ENCODE results near the gene SLC35F4.

SLC35F4 gene

GRCh38 chr14:57847706-57848105 is 18.2 kb downstream of the SLC35F4 start:
- DNase-seq, result no peak

GRCh38 chr14:57847096-57847495 is 18.8 kb downstream of the SLC35F4 start:
- no peak for DNase-seq

- no peak for DNase-seq
These were observed 19.3 kb downstream of the SLC35F4 start for GRCh38 chr14:57846596-57846995.

- DNase-seq, result no peak
These were observed 19.9 kb downstream of the SLC35F4 start for GRCh38 chr14:57845802-57846531.

GRCh38 chr14:57845316-57845715 is 20.6 kb downstream of the SLC35F4 start:
- DNase-seq, result no peak

GRCh38 chr14:57837267-57837666 is 28.6 kb downstream of the SLC35F4 start:
- DNase-seq, result no peak

- no peak for DNase-seq
These were observed 30.1 kb downstream of the SLC35F4 start for GRCh38 chr14:57835766-57836165.

GRCh38 chr14:57834961-57835360 is 30.9 kb downstream of the SLC35F4 start:
- DNase-seq, result no peak

GRCh38 chr14:57834001-57834598 is 31.8 kb downstream of the SLC35F4 start:
- no peak for DNase-seq

GRCh38 chr14:57833323-57833722 is 32.6 kb downstream of the SLC35F4 start:
- DNase-seq, result no peak

GRCh38 chr14:57831981-57832380 is 33.9 kb downstream of the SLC35F4 start:
- DNase-seq, result no peak

- DNase-seq, result no peak
These were observed 37.2 kb downstream of the SLC35F4 start for GRCh38 chr14:57828713-57829112.

GRCh38 chr14:57823015-57823660 is 42.8 kb downstream of the SLC35F4 start:
- no peak for DNase-seq

- no peak for DNase-seq
These were observed 43.8 kb downstream of the SLC35F4 start for GRCh38 chr14:57822081-57822480.

GRCh38 chr14:57820581-57820980 is 45.3 kb downstream of the SLC35F4 start:
- no peak for DNase-seq

GRCh38 chr14:57818511-57818910 is 47.4 kb downstream of the SLC35F4 start:
- no peak for DNase-seq

GRCh38 chr14:57816568-57817284 is 49.2 kb downstream of the SLC35F4 start:
- DNase-seq, result no peak

GRCh38 chr14:57814726-57815125 is 51.2 kb downstream of the SLC35F4 start:
- DNase-seq, result no peak

- no peak for DNase-seq
These were observed 53.2 kb downstream of the SLC35F4 start for GRCh38 chr14:57812741-57813140.

- DNase-seq, result no peak
These were observed 53.8 kb downstream of the SLC35F4 start for GRCh38 chr14:57811998-57812546.

- no peak for DNase-seq
These were observed 56.1 kb downstream of the SLC35F4 start for GRCh38 chr14:57809808-57810207.

- DNase-seq, result no peak
These were observed 68.7 kb downstream of the SLC35F4 start for GRCh38 chr14:57797160-57797559.

GRCh38 chr14:57796556-57796955 is 69.3 kb downstream of the SLC35F4 start:
- no peak for DNase-seq
